ENCODE results near the gene POMP.

Gene POMP

GRCh38 chr13:28704282-28704681 lies 45.4 kb downstream of the POMP start:
- no peak for DNase-seq

DNA sequence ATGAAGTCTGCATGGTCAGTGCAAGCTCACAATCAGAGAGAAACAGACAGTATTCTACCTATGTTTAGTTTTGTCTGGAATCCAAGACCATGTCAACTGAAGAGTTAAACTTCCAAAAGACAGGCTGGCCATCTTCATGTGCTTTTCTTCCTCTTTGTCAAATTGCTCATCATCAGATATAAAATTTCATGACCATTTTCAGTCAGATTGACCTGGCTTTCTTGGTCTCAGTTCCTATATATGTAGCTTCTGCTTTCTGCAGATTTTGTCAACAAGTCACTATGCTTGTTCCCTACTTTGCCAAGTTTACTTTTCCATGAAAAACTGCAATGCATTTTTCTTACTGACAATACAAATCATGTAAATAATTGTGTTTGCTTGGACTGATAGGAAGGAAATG lies 46.0 kb downstream of the POMP start:
- no peak for DNase-seq

- no peak for DNase-seq
Measured at GRCh38 chr13:28705461-28706083, 46.6 kb downstream of the POMP start.

DNA sequence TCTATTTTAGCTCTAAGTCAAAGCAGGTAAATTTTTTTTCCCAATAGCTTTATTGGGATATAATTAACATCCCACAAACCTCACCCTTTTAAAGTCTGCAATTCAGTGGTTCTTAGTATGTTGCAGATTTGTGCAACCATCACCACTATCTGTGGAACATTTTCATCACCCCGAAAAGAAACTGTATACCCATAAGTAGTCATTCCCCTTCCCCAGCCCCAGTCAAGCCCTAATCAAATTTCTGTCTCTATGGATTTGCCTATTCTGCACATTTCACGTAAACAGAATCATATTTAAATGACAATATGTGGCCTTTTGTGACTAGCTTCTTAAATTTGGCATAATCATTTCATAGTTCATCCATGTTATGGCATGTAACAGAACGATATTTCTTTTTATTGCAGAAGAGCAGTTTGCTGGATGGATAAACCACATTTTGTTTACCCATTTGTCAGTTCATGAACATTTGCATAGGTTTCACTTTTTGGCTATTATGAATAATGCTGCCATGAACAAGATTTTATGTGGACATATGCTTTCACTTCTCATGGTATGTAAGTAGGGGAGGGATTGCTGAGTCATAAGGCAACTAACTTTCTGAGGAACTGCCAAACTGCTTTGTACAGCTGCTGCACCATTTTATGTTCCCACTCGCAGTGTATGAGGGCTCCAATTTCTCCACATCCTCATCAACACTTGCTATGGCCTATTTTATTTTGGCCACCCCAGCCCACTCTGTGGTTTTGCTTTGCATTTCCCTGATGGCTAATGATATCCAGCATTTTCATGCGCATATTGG lies 48.9 kb downstream of the POMP start:
- DNase-seq = peak; percentile 91

GRCh38 chr13:28710161-28710560 lies 51.2 kb downstream of the POMP start:
- DNase-seq = no peak

- no peak for DNase-seq
Measured at GRCh38 chr13:28714651-28715050, 55.7 kb downstream of the POMP start.

DNA sequence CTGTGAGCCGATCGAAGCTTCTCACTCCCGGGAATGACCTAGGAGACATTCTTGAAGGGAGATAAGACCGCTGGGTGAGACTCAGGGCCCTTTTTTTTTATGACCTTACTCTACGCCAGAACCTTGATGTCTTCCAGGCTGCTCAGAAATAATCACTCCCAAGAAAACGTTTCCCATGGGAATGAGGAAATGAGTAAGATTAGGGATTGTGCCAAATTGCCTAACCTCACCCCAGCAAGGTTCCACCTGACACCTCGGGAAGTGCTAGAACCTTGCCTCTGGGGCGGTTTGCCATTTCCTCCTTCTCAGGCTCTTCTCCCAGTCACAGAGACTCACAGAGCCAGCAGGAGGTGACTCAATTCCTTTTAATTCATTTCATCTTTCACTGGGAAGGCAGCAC lies 57.6 kb downstream of the POMP start:
- DNase-seq = peak; percentile 82

DNA sequence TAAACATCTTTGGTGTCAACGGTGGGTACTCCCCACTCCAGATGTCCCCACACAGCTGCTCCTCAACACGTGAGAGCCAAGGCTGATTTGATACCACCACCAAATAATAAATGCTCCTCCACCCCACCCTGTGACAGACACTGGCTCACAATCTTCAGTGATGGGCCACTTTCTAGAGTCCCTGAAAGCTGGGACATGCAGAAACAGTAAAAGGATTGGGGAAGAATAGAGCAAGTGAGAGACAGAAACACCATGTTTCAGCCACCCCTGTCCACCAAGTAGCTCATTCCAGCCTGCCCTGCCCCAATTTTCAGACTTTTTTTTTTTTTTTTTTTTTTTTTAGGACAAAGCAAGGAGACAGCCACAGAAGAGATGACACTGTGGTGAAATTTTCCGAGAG lies 58.2 kb downstream of the POMP start:
- no peak for DNase-seq

GRCh38 chr13:28718196-28718542 lies 59.2 kb downstream of the POMP start:
- no peak for DNase-seq

- DNase-seq = peak; percentile 97
Measured at GRCh38 chr13:28718543-28719226, 59.8 kb downstream of the POMP start, which contains the start of gene SLC46A3. SLC46A3 (minus strand) TSS chr13:28718970; CDS start chr13:28717998, 972 bp downstream.

- DNase-seq = peak; percentile 89
Measured at GRCh38 chr13:28719227-28720055, 60.5 kb downstream of the POMP start.

- no peak for DNase-seq
Measured at GRCh38 chr13:28723806-28724205, 64.9 kb downstream of the POMP start.

DNA sequence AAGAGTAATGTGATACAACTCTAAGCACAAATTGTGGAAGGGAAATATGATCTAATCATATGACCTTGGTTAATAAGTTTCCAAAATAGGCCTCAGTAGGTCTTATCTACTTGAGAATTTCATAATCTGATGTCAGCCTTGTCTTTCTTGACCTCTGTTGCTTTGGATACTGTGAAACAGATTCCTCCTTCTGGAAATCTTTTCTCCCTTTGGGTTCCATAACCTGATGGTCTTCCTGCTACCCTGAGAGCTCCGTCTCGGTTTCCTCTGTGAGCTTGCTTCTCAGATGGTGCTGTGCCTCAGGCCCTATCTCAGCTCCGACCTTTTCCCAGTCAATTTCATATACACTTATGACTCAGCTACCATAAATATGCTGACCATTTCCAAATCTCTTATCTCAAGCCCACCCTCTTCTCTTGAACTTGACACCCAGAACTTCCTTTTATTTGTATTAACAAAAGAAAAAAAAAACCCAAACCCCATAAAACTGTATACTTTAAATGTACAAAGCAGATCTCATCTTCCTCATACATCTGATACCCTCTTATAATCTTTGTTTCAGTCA lies 66.2 kb downstream of the POMP start:
- DNase-seq = no peak

Measured in fibroblast of skin of right biceps (primary cell).